Activated naive CD8-positive, alpha-beta T cell treated with anti-CD3 and anti-CD28 coated beads, Interleukin-2, amount 50 U/mL, for 16 hours (primary cell): ENCODE measurements around the gene BMP7.

ENCODE experiments used
- DNase-seq: peaks from one replicate; pipeline ENCODE4 v3.0.0-alpha.2; 2020; ENCODE audit warnings: low read depth, low spot score

The BMP7 gene

DNA sequence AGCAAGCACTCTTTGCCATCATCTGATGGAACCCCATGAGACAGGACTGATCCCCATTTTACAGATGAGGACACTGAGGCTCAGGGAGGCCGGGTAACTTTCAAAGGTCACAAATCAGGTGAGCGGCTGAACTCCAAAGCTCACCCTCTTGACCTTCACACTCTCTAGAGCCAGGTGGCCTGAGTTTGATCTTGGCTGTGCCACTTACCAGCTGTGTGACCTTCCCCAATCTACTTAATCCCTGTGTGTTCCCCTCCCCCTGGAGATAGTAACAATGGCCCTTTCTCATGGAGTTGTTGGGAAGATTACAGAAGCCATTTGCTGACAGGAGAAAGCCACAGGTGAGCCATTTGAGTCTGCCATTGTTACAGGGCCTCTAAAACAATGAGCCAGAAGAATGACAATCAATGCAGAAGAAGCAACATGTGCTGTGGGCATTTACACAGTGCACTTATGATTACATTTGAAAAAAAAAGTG lies 34.5 kb downstream of the BMP7 start:
- DNase-seq = no peak

DNA sequence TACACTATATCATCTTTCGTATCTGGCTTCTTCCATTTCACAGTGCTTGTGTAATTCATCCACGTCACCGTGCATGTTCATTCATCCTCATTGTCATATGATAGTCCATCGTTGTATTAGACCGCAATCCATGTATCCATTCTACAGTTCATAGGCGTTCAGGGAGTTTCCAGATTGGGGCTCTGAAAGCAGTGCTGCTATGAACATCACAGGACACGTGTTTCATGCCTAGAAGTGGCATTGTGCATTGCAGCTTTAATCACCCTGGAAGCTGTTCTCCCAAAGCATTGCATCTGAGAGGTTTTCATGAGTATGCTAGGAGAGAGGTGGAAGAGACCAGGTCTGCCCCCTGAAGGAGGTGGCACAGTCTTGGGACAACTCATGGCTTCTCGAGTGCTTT lies 35.3 kb downstream of the BMP7 start:
- DNase-seq = no peak

GRCh38 chr20:57230247-57230646 lies 36.2 kb downstream of the BMP7 start:
- DNase-seq = no peak

DNA sequence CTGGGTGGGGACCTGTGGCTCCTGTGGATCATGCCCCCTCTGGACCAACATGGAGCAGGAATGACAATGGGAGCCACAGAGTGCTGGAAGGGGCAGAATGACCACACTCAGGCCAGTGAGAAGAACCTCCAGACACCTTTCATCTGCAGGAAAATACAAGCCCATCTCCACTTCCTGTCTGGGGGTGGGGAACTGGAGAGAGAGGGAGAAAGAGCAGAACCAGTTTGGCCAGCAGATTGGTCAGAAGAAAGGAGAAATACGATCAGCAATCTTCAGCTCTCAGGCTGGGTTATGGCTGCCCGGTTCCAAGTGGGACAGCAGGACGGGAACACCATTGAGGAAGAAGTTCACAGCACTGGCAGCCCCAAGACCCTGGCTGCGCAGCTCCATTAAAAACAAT lies 37.0 kb downstream of the BMP7 start:
- DNase-seq = no peak

- DNase-seq = no peak
Observed at GRCh38 chr20:57225830-57226229, 40.6 kb downstream of the BMP7 start.

- no peak for DNase-seq
Observed at GRCh38 chr20:57225197-57225733, 41.2 kb downstream of the BMP7 start.

- no peak for DNase-seq
Observed at GRCh38 chr20:57224641-57225138, 41.8 kb downstream of the BMP7 start.

- DNase-seq = no peak
Observed at GRCh38 chr20:57223648-57224489, 42.6 kb downstream of the BMP7 start.

DNA sequence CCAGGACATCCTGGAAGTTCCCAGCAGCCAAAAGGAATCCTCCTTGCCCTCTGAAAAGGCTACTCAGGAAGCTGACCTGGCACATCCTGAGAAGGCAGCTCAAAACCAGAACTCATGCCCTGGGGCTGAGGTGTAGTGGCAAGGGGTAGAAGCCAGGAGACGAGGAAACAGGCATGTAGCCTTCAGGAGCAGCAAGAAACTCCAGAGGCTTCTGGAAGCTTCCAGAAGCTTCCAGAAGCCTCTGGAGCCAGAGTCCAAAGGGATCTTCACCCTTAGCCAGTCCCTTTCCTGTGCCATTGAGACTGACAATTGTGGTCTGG lies 43.9 kb downstream of the BMP7 start:
- DNase-seq = no peak

DNA sequence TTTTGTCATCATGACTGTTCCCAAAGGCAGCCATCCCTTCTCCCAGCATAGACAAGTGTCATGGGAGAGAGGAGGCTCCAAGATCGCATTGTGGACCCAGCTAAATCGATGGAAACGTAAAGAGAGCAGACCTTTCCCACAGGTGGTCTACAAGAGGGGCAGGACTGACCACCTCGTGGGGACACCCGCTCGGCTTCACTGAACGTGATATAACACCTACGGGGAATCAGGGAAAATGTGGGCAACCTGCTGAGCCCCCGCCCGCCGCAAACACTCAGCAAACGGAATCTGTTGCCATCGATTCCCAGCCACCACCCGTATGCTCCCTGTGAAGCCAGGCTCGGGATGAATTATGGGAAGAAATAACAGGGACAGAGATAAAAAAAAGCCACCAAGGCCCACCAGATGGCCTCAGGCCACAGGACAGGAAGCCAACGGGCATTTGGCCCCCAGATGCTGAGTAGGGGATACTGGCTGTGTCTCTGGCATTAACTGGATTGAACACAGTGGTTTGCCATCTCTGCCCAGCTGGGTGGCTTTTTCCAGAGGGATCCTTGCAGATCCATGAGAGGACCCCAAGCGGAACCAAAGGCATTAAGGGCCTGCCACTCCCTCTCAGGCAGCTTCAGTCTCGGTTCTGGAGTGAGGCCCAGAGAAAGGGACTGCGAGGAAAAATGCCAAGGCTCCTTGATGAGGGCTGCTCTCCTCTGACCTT lies 44.4 kb downstream of the BMP7 start:
- DNase-seq = no peak

DNA sequence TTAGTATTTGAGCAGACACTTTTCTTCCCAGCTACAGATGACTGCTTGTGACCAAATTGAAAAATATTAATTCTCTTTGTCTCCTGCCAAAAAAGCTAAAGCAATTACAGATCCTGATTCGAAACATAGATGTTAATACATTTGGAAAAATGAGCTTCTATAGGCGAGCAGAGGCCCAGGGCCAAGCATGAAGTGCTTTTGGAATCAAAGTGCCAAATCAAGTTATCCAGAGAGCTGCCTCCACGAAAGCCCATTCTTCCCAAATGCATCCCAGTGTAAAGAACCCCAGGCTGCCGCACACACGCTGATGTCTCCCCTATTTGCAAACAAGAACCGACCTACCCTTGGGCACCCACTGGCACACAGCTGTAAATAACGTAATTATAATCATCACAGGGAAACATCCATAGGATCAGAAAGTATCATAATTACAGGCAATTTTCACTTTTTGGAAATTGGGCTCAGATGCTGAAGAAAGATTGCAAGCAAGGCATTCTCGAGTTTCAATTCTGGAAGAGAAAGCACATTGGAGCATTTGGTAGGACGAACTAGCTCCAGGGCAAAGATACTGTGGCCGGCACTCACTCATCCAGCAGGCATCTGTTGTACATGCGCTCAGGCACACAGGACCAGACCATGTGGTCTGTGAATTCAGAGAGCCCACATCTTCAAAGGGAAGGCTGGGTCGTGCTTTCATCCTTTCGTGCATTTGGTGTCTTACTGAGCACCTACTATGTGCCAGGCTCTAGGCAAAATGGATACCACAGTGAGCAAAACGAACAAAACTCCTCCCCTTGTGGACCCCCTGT lies 45.9 kb downstream of the BMP7 start:
- no peak for DNase-seq

DNA sequence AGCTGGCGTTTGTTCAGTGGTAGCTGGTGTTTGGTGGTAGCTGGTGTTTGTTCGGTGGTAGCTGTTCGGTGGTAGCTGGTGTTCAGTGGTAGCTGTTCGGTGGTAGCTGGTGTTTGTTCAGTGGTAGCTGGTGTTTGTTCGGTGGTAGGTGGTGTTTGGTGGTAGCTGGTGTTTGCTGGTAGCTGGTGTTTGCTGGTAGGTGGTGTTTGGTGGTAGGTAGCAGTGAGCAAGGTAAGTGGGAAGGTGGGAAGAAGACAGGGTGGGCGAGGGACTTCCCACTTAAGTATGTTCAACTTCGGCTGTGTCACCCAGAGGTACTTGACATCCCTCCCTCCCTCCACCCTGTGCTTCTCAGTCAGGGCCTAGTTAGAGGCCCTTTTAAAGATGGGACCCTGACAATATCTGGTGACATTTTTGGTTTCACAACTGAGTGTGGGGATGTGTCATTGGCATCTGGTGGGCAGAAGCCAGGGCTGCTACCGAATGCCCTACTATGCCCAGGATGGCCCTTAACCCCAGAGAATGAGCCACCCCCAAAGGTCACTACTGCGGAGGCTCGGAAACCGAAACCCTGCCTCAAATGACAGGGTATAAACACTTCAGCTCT lies 47.3 kb downstream of the BMP7 start:
- DNase-seq = no peak

DNA sequence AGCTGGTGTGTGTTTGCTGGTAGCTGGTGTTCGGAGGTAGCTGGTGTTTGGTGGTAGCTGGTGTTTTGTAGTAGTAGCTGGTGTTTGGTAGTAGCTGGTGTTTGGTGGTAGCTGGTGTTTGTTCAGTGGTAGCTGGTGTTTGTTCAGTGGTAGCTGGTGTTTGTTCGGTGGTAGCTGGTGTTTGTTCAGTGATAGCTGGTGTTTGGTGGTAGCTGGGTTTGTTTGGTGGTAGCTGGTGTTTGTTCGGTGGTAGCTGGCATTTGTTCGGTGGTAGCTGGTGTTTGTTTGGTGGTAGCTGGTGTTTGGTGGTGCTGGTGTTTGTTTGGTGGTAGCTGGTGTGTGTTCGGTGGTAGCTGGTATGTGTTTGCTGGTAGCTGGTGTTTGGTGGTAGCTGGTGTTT lies 48.0 kb downstream of the BMP7 start:
- no peak for DNase-seq

DNA sequence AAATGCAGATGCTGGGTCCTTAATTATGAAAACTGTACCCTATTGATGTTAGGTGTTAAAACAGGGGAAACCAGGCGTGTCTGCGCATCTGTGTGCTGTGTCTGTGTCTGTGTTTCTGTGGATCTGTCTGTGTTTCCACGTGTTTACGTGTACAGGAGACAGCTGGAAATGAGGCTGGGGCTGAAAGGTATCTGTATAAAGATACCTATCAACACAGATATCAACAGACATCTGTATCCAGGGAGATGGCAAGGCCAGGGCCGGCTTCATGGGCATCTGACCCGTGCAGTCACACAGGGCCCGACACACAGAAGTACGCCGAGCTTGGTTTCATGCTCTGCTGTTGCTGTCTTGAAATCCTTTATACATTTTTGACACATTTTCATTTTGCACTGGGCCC lies 48.6 kb downstream of the BMP7 start:
- DNase-seq = no peak

- DNase-seq = no peak
Observed at GRCh38 chr20:57216669-57217068, 49.8 kb downstream of the BMP7 start.

- no peak for DNase-seq
Observed at GRCh38 chr20:57215826-57216471, 50.5 kb downstream of the BMP7 start.

DNA sequence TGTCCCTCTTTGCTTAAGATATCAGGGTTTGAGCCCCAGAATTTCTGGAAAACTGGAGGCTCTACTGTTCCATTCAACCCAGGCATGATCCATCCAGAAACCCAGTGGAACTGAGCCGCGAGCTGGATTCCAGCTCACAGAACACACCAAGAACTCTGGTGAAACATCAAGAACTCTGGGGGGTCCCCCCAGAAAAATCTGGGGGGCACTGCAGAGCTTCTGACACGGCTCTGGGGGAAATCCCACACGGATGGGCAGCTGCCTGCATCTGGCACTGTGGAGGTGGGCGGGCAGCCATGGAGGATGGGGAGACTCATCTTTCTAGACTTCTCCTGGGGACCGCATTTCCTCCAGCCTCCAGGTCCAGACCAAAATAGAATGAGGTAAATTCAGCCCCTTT lies 51.0 kb downstream of the BMP7 start:
- no peak for DNase-seq

DNA sequence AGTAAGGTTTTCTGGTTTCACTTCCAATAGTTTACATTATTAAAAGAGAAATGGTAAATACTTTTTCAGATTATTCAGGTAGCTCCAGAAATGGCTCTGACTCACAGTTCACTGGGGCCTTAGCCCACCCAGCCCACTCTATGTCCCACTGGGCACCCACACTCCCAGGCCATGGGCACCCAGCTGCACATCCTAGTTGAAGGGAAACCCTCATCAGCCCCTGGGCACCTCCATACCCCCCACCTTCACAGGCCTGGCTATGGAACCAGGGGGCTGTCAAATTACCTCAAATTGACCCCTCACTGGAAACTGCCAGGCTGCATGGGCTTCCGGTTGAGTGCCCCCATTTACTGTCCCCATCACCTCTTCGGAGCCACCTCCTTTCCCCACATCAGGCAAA lies 51.5 kb downstream of the BMP7 start:
- DNase-seq = no peak

GRCh38 chr20:57214427-57214826 lies 52.0 kb downstream of the BMP7 start:
- no peak for DNase-seq

GRCh38 chr20:57213924-57214323 lies 52.5 kb downstream of the BMP7 start:
- no peak for DNase-seq

- no peak for DNase-seq
Observed at GRCh38 chr20:57213291-57213690, 53.1 kb downstream of the BMP7 start.
